HepG2 (cell line): Measurements from ENCODE around the gene LMOD1. TPM values are rescaled to one million over a fixed set of nuclear protein-coding genes. Genes with fewer than 3 reads are reported as not detected.
"Not testable (repeated sequence)": the region's sequence is repeated elsewhere in the genome, so short reads cannot be mapped to it uniquely, and the experiment has no call there.

ENCODE experiments used
- ATAC-seq: fragments of 200-7000 bp; cut with Tn5 transposase; 3 replicates; pipeline ENCODE4 v1.9.1; 2020; ENCODE audit warnings: mild to moderate bottlenecking, moderate library complexity
- BruUV-seq: library from RNA; stranded (reverse); fragments of 400-500 nt; replicated peaks from 2 replicates; lab custom pipeline; 2021; lab: Mats Ljungman, UMichigan
- CTCF ChIA-PET: fragments of 300-600 bp; formaldehyde crosslinking; extraction: SDS; loops from one replicate; lab custom pipeline; 2021; ENCODE audit warnings: low total read pairs, inconsistent platforms, low intra/inter-chr PET ratio; lab: Yijun Ruan, JAX
- POLR2A ChIA-PET: fragments of 350-600 bp; sonication (Branson Sonifier 250); formaldehyde crosslinking; loops from one replicate; lab custom pipeline; 2020; ENCODE audit warnings: antibody characterized with exemption, inconsistent platforms; lab: Yijun Ruan, JAX
- DNase-seq: peaks from one replicate; pipeline ENCODE4 v3.0.0-alpha.2; 2015; ENCODE audit warnings: low spot score
- FAIRE-seq: peaks from 3 replicates; lab custom pipeline; 2011; peaks lifted over from hg19 to GRCh38; lab: Jason Lieb, UNC
- H2AFZ ChIP-seq: one replicate; pipeline ENCODE4 v1.6.1; 2011; ENCODE audit warnings: low read length, inconsistent platforms
- H3K27ac ChIP-seq: fragments of 300-600 bp; 3 replicates; pipeline ENCODE4 v1.8.0; 2011; ENCODE audit warnings: mixed run types, mild to moderate bottlenecking, mixed read lengths, low read length, inconsistent platforms; ENCODE audit not compliant: insufficient read depth; ENCODE audit errors: extremely low read length
- H3K27me3 ChIP-seq, 2 experiments: fragments of 200-600 bp in 1 of 2; 2 replicates in 1 of 2; 3 replicates in 1 of 2; pipeline versions ENCODE4 v1.6.0 to v1.8.0; 2011; ENCODE audit warnings: low read length in 2 of 2, mild to moderate bottlenecking in 2 of 2, moderate library complexity in 2 of 2, inconsistent platforms in 1 of 2; ENCODE audit not compliant: insufficient read depth in 2 of 2, control insufficient read depth in 1 of 2
- H3K36me3 ChIP-seq, 2 experiments: fragments of 200-600 bp in 1 of 2; replicated peaks in 1 of 2; 2 replicates in 1 of 2; 3 replicates in 1 of 2; pipeline versions ENCODE4 v1.5.1 to v1.8.0; 2011; ENCODE audit warnings: low read length in 2 of 2, inconsistent platforms in 1 of 2; ENCODE audit not compliant: insufficient read depth in 2 of 2, control insufficient read depth in 1 of 2
- H3K4me1 ChIP-seq: 2 replicates; pipeline ENCODE4 v1.5.1; 2012; ENCODE audit warnings: low read length, inconsistent platforms; ENCODE audit not compliant: insufficient read depth
- H3K4me2 ChIP-seq: 2 replicates; pipeline ENCODE4 v1.6.0; 2011; ENCODE audit warnings: low read depth, low read length, inconsistent platforms
- H3K4me3 ChIP-seq, 3 experiments: fragments of 200-600 bp in 1 of 3; sonication (generic), shearing (Covaris generic) in 1 of 3; replicated peaks in 1 of 3; 2 replicates each; pipeline ENCODE4 v1.5.1; 2011 to 2016; ENCODE audit warnings: low read length in 3 of 3, inconsistent platforms in 2 of 3, low read depth in 2 of 3, mild to moderate bottlenecking in 2 of 3, control low read depth in 1 of 3, mixed read lengths in 1 of 3; ENCODE audit not compliant: insufficient read depth in 1 of 3
- H3K79me2 ChIP-seq: one replicate; pipeline ENCODE4 v1.6.1; 2011; ENCODE audit warnings: low read length, inconsistent platforms; ENCODE audit not compliant: insufficient read depth
- H3K9ac ChIP-seq: 2 replicates; pipeline ENCODE4 v1.6.0; 2011; ENCODE audit warnings: mild to moderate bottlenecking, low read depth, low read length, inconsistent platforms; ENCODE audit not compliant: insufficient read depth
- H3K9me3 ChIP-seq: 2 replicates; pipeline ENCODE4 v1.5.1; 2012; ENCODE audit warnings: mild to moderate bottlenecking, low read length
- H4K20me1 ChIP-seq: 2 replicates; pipeline ENCODE4 v1.6.0; 2011; ENCODE audit warnings: inconsistent platforms, mild to moderate bottlenecking, low read length, moderate library complexity; ENCODE audit not compliant: insufficient read depth
- ATF1 ChIP-seq: IDR thresholded peaks from 2 replicates; pipeline ENCODE4 v1.6.1; 2016; ENCODE audit warnings: mild to moderate bottlenecking, control low read depth
- GMEB2 ChIP-seq: IDR thresholded peaks from 2 replicates; pipeline ENCODE4 v1.6.1; 2016; ENCODE audit warnings: missing biosample characterization, missing genetic modification reagents, low read depth
- HINFP ChIP-seq: sonication (generic); formaldehyde crosslinking; IDR thresholded peaks from 2 replicates; pipeline ENCODE4 v1.4.0; 2020; ENCODE audit warnings: low read depth, mild to moderate bottlenecking, missing genetic modification reagents
- KDM5B ChIP-seq: sonication (generic); formaldehyde crosslinking; IDR thresholded peaks from 2 replicates; pipeline ENCODE4 v1.4.0; 2020; ENCODE audit warnings: missing genetic modification reagents, mild to moderate bottlenecking, borderline replicate concordance
- MLX ChIP-seq: IDR thresholded peaks from 2 replicates; pipeline ENCODE4 v1.6.1; 2016
- RCOR2 ChIP-seq: IDR thresholded peaks from 2 replicates; pipeline ENCODE4 v1.6.1; 2016; ENCODE audit warnings: missing biosample characterization, missing genetic modification reagents
- SAP130 ChIP-seq: IDR thresholded peaks from 2 replicates; pipeline ENCODE4 v1.6.1; 2016; ENCODE audit warnings: low read depth
- SRSF4 ChIP-seq: fragments of 200-400 bp; formaldehyde crosslinking; IDR thresholded peaks from one replicate; pipeline ENCODE4 v1.6.1; 2018; ENCODE audit warnings: mild to moderate bottlenecking, low read depth, low read length, moderate library complexity; ENCODE audit not compliant: poor library complexity, severe bottlenecking
- SSRP1 ChIP-seq: IDR thresholded peaks from 2 replicates; pipeline ENCODE4 v1.6.1; 2016; ENCODE audit warnings: control low read depth
- TCF12 ChIP-seq, 2 experiments: fragments of 450-650 bp in 1 of 2; sonication (generic) in 1 of 2; formaldehyde crosslinking in 1 of 2; IDR thresholded peaks; 2 replicates each; pipeline versions ENCODE4 v1.6.1 to v1.8.0; 2017 to 2022; ENCODE audit warnings: antibody characterized with exemption in 1 of 2, mild to moderate bottlenecking in 1 of 2, missing genetic modification reagents in 1 of 2, moderate library complexity in 1 of 2
- ZNF17 ChIP-seq: sonication (generic); formaldehyde crosslinking; IDR thresholded peaks from 2 replicates; pipeline ENCODE4 v1.5.0; 2020; ENCODE audit warnings: mild to moderate bottlenecking, missing genetic modification reagents
- ZNF207 ChIP-seq: fragments of 450-650 bp; IDR thresholded peaks from 2 replicates; pipeline ENCODE4 v1.6.1; 2016; ENCODE audit warnings: antibody characterized with exemption, borderline replicate concordance
- ZNF292 ChIP-seq: sonication (generic); formaldehyde crosslinking; IDR thresholded peaks from 2 replicates; pipeline ENCODE4 v1.8.1; 2022; ENCODE audit warnings: mild to moderate bottlenecking, low read depth, missing genetic modification reagents, borderline replicate concordance
- ZNF331 ChIP-seq: sonication (generic); formaldehyde crosslinking; IDR thresholded peaks from 2 replicates; pipeline ENCODE4 v1.4.0; 2020; ENCODE audit warnings: missing genetic modification reagents
- ZNF761 ChIP-seq: sonication (generic); formaldehyde crosslinking; conservative IDR thresholded peaks from 2 replicates; pipeline ENCODE4 v1.4.0; 2020; ENCODE audit warnings: mild to moderate bottlenecking, missing genetic modification reagents
- ZNF766 ChIP-seq: sonication (generic); formaldehyde crosslinking; IDR thresholded peaks from 2 replicates; pipeline ENCODE4 v1.5.0; 2020; ENCODE audit warnings: missing genetic modification reagents, borderline replicate concordance
- WGBS: methylation state at CpG from one replicate; pipeline ENCODE4 v1.1.6; 2017; ENCODE audit warnings: low lambda C conversion rate; 5-methylcytosine and 5-hydroxymethylcytosine counted together
- in situ Hi-C: cut with HindIII; loops from 2 replicates; pipeline ENCODE4 v1.10.0; 2017; ENCODE audit warnings: low pct_unique_long_range_greater_than_20kb; ENCODE audit not compliant: extremely low pct_ligation_motif_present
- intact Hi-C: fragments of 100-400 bp; cut with micrococcal nuclease; formaldehyde crosslinking; loops from one replicate; pipeline ENCODE4 v1.10.0; 2022; ENCODE audit not compliant: unreplicated experiment
- polyA plus RNA-seq, 8 experiments: library from polyadenylated mRNA; depleted of rRNA in 3 of 8; stranded (reverse) in 7 of 8; unstranded in 1 of 8; fragments of >200 nt; fragmentation: Illumina TruSeq in 4 of 8; extraction: Trizol in 4 of 8; gene quantifications; 2 replicates each; pipeline versions ENCODE4 v1.2.1 to v1.2.3, GENCODE V29; 2011 to 2016; ENCODE audit warnings: low read depth in 4 of 8, missing spikeins in 1 of 8, mixed read lengths in 1 of 8; ENCODE audit not compliant: insufficient read depth in 1 of 8
- total RNA-seq, 5 experiments: library from RNA; depleted of rRNA; stranded (reverse); fragments of >200 nt; fragmentation: Illumina TruSeq; extraction: Trizol; gene quantifications; 2 replicates each; pipeline ENCODE4 v1.2.3, GENCODE V29; 2016; ENCODE audit warnings: low read depth in 1 of 5

Gene LMOD1
- total and polyA plus RNA-seq, 2 of the 13 experiments (the other 11 are each of a cell fraction or from before 2014, with no cell fraction given), result not detected

DNA sequence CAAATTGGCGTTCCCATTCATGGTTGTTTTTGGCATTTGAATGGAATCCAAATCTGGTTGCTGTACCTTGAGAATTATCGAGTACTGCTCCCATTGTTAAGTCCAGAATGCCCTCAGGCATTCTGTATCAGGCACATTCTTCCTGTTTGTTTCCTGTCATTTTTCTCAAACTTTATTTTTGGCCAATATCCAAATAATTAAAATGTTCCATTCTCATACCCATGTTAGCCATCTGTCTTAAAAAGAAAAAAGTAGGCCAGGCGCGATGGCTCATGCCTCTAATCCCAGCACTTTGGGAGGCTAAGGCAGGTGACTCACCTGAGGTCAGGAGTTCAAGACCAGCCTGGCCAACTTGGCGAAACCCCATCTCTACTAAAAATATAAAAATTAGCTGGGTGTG, 86.9 kb downstream of the LMOD1 start:
- CTCF ChIA-PET, result no interaction called here

DNA sequence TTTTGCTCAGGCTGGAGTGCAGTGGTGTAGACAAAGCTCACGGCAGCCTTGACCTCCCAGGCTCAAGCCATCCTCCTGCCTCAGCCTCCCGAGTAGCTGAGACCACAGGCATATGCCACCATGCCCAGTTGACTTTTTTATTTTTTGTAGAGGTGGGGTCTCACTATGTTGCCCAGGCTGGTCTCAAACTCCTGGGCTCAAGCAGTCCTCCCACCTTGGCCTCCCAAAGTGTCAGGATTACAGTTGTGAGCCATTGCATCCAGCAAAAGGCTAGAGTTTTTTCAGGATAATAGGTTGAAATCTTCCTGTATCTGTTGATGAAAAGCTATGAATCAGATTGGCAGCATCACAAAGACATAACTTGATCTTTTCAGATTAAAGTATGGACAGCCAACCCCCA, 89.6 kb downstream of the LMOD1 start:
- intact Hi-C loops, H3K4me2 ChIP-seq, H3K4me3 ChIP-seq, in situ Hi-C loops, H4K20me1 ChIP-seq, DNase-seq, POLR2A ChIA-PET, H3K9ac ChIP-seq, BruUV-seq, FAIRE-seq, H3K27ac ChIP-seq, H3K9me3 ChIP-seq, H2AFZ ChIP-seq, H3K27me3 ChIP-seq, ATAC-seq, H3K79me2 ChIP-seq, CTCF ChIA-PET: not testable (repeated sequence)
- H3K36me3 ChIP-seq, result peaks cover 25 to 74% of the 10 kb centered on the region in 2 experiments
- 92% methylated on average over 2 of the region's 2 CpGs for WGBS
- H3K4me1 ChIP-seq, result peaks cover 14% of the 10 kb centered on the region

More for the DNA sequence above, 86.9 kb downstream of the LMOD1 start:
- Histone ChIP-seq H3K27me3 (no peaks in the 10 kb centered on the region), H3K27ac (no peak overlapping the region), H2AFZ (no peak overlapping the region), H3K9ac (no peak overlapping the region), H3K4me3 (no peak overlapping the region), H3K79me2 (no peaks in the 10 kb centered on the region), H3K4me2 (no peak overlapping the region), H3K36me3 (peaks cover 18 to 61% of the 10 kb centered on the region in 2 experiments), H4K20me1 (no peaks in the 10 kb centered on the region), H3K9me3 (no peaks in the 10 kb centered on the region), H3K4me1 (peaks cover 5% of the 10 kb centered on the region)
- no TSS peak for BruUV-seq
- DNase-seq, result no peak
- TF ChIP-seq ZNF761 (CRISPR knock-in tag) (no peak), ZNF292 (no peak), GMEB2 (CRISPR knock-in tag) (no peak), HINFP (CRISPR knock-in tag) (no peak), SRSF4 (no peak), ZNF331 (CRISPR knock-in tag) (no peak), SSRP1 (CRISPR knock-in tag) (no peak), ZNF17 (CRISPR knock-in tag) (no peak), MLX (CRISPR knock-in tag) (no peak), KDM5B (CRISPR knock-in tag) (no peak), RCOR2 (no peak), TCF12 (IDR thresholded peaks at IDR 0.05) (no peak), TCF12 (CRISPR knock-in tag; IDR thresholded peaks at IDR 0.05) (no peak), SAP130 (no peak), ZNF207 (no peak), ZNF766 (CRISPR knock-in tag) (no peak), ATF1 (CRISPR knock-in tag) (no peak)
- in situ Hi-C loops (no loop called here), intact Hi-C loops (no loop called here)
- 97% methylated on average over 5 of the region's 5 CpGs for WGBS
- ATAC-seq, result no peak
- FAIRE-seq, result no peak
- POLR2A ChIA-PET, result no interaction called here
